WTC11 (cell line): Measurements from ENCODE around the gene RNF208. TPM values are rescaled to one million over a fixed set of nuclear protein-coding genes. Genes with fewer than 3 reads are reported as not detected.

Experiments used
- ATAC-seq: fragments of 200-7000 bp; cut with Tn5 transposase; 2 replicates; pipeline ENCODE4 v1.10.0; 2021; ENCODE audit warnings: mild to moderate bottlenecking, moderate library complexity
- CTCF ChIA-PET: fragments of 300-600 bp; sonication (Branson Sonifier 250); formaldehyde crosslinking; loops from one replicate; lab custom pipeline; 2021; ENCODE audit warnings: antibody characterized with exemption; lab: Charles Lee
- POLR2A ChIA-PET: fragments of 350-600 bp; sonication (Branson Sonifier 250); formaldehyde crosslinking; loops from one replicate; lab custom pipeline; 2021; ENCODE audit warnings: antibody characterized with exemption; lab: Charles Lee
- DNase-seq: peaks from one replicate; pipeline ENCODE4 v3.0.0; 2021; ENCODE audit warnings: low spot score
- H3K27ac Mint-ChIP-seq: 2 replicates; pipeline ENCODE4 v1.8.0; 2021; ENCODE audit warnings: mixed read lengths
- H3K27me3 Mint-ChIP-seq: 2 replicates; pipeline ENCODE4 v1.8.0; 2021; ENCODE audit warnings: low read depth, mild to moderate bottlenecking, moderate library complexity, mixed read lengths
- H3K36me3 Mint-ChIP-seq: 2 replicates; pipeline ENCODE4 v1.8.0; 2021; ENCODE audit warnings: mixed read lengths
- H3K4me1 Mint-ChIP-seq: 2 replicates; pipeline ENCODE4 v1.8.0; 2022; ENCODE audit warnings: mixed read lengths
- H3K4me3 Mint-ChIP-seq: 2 replicates; pipeline ENCODE4 v1.8.0; 2021; ENCODE audit warnings: mild to moderate bottlenecking, moderate library complexity, mixed read lengths
- H3K9me3 Mint-ChIP-seq: 2 replicates; pipeline ENCODE4 v1.8.0; 2021; ENCODE audit warnings: mixed read lengths
- IRF2 ChIP-seq: sonication (generic); formaldehyde crosslinking; IDR thresholded peaks from 2 replicates; pipeline ENCODE4 v1.8.0; 2022; ENCODE audit warnings: low read depth, missing genetic modification reagents, borderline replicate concordance
- JAZF1 ChIP-seq: fragments of 250-450 bp; sonication (Bioruptor Pico); IDR thresholded peaks from 2 replicates; pipeline ENCODE4 v1.9.0; 2021; ENCODE audit warnings: moderate library complexity, mild to moderate bottlenecking, inconsistent platforms
- NR2C2 ChIP-seq: sonication (generic); formaldehyde crosslinking; IDR thresholded peaks from 2 replicates; pipeline ENCODE4 v1.8.0; 2022; ENCODE audit warnings: mild to moderate bottlenecking, missing genetic modification reagents
- SMAD4 ChIP-seq: sonication (generic); formaldehyde crosslinking; IDR thresholded peaks from 2 replicates; pipeline ENCODE4 v1.8.0; 2022; ENCODE audit warnings: mild to moderate bottlenecking, missing genetic modification reagents
- SOX15 ChIP-seq: fragments of 250-450 bp; sonication (Bioruptor Pico); IDR thresholded peaks from 2 replicates; pipeline ENCODE4 v1.9.0; 2021; ENCODE audit warnings: mild to moderate bottlenecking
- TEAD4 ChIP-seq: sonication (generic); formaldehyde crosslinking; IDR thresholded peaks from 2 replicates; pipeline ENCODE4 v1.8.0; 2022; ENCODE audit warnings: mild to moderate bottlenecking, missing genetic modification reagents
- TP53 ChIP-seq: sonication (generic); formaldehyde crosslinking; IDR thresholded peaks from 2 replicates; pipeline ENCODE4 v1.8.1; 2023; ENCODE audit warnings: mild to moderate bottlenecking, missing genetic modification reagents
- total RNA-seq: library from RNA; stranded (reverse); gene quantifications from 3 replicates; pipeline ENCODE4 v1.2.3, GENCODE V29; 2021
- TF ChIP-seq, protein P1 (sequence below): sonication (generic); formaldehyde crosslinking; IDR thresholded peaks from 2 replicates; pipeline ENCODE4 v1.8.0; 2022; ENCODE audit warnings: mild to moderate bottlenecking, missing genetic modification reagents
- TF ChIP-seq, protein P2 (sequence below): sonication (generic); formaldehyde crosslinking; IDR thresholded peaks from 2 replicates; pipeline ENCODE4 v1.8.1; 2022; ENCODE audit warnings: mild to moderate bottlenecking, missing genetic modification reagents, moderate library complexity, borderline replicate concordance
- TF ChIP-seq, protein P3 (sequence below): fragments of 250-450 bp; sonication (Bioruptor Pico); conservative IDR thresholded peaks from 2 replicates; pipeline ENCODE4 v1.9.0; 2021; ENCODE audit warnings: mild to moderate bottlenecking
- TF ChIP-seq, protein P4 (sequence below): fragments of 250-450 bp; sonication (Bioruptor Pico); IDR thresholded peaks from 2 replicates; pipeline ENCODE4 v1.9.0; 2021; ENCODE audit warnings: mild to moderate bottlenecking
- TF ChIP-seq, protein P5 (sequence below): sonication (generic); formaldehyde crosslinking; IDR thresholded peaks from 2 replicates; pipeline ENCODE4 v1.8.1; 2023; ENCODE audit warnings: mild to moderate bottlenecking, missing genetic modification reagents
- TF ChIP-seq, protein P6 (sequence below): sonication (generic); formaldehyde crosslinking; IDR thresholded peaks from 2 replicates; pipeline ENCODE4 v1.8.1; 2023; ENCODE audit warnings: mild to moderate bottlenecking, missing genetic modification reagents, borderline replicate concordance
- TF ChIP-seq, protein P7 (sequence below): fragments of 250-450 bp; sonication (Bioruptor Pico); IDR thresholded peaks from 2 replicates; pipeline ENCODE4 v1.8.0; 2021; ENCODE audit warnings: mild to moderate bottlenecking
- TF ChIP-seq, protein P8 (sequence below): sonication (generic); formaldehyde crosslinking; conservative IDR thresholded peaks from 2 replicates; pipeline ENCODE4 v1.8.1; 2022; ENCODE audit warnings: mild to moderate bottlenecking, missing genetic modification reagents

The RNF208 gene
- total RNA-seq, 1 experiment from 2014 or later = 14.8 TPM

DNA sequence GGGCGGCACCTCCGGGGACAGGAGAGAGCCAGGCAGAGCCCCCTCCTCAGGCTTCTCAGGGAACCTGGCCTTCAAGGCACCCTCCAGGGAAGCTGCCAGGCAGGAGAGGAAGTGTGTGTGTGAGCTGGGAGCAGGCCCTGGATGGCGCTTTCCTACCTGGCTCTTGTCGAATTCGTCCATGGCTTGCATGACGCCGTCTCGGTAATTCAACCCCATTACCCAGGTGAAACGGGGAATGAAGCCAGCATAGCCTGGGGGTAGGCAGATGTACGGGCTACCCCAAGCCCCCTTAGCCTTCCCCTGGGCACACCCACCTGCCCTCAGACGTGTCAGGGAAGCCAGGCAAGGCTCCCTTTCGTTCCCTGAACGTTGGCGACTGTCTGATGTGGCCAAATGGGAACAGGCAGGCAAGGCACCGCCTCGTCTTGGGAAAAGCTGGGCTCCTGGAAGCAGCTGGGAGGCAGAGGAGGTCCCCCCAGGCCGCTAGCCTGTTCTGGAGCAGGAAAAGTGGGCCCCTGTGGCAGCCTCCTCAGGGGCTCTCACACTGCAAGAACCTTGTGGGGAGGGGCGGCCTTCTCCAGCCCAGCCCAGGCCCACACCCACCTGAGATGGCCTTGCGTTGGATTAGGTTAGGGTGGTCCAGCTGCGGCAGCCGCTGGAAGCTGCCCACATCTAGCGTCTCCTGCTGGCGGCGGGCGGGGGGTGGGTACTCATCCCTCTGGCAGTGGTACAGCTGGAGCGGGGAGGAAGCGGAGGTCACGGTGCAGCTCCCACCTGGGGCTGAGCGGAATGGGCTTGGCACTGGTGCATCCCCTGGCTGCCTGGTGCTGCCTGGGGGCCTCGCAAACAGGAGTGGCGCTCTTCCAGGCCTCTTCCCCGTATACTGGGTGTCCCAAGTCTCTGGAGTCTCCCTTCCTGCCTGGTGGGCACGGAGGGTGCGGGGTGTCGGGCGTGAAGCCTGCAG, 22.7 kb upstream of the RNF208 start:
- peaks cover 28% of the 10 kb centered on the region for H3K4me1 Mint-ChIP-seq
- peak; percentile 2 for ATAC-seq
- H3K4me3 Mint-ChIP-seq = peak overlapping the region; percentile 81
- peaks cover 20% of the 10 kb centered on the region for H3K36me3 Mint-ChIP-seq
- TF ChIP-seq, protein P1, sequence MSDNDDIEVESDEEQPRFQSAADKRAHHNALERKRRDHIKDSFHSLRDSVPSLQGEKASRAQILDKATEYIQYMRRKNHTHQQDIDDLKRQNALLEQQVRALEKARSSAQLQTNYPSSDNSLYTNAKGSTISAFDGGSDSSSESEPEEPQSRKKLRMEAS (CRISPR knock-in tag) = peak; percentile 38; the same call in 1 of the 2 replicates
- TF ChIP-seq NR2C2 (CRISPR knock-in tag) = no peak
- TF ChIP-seq SMAD4 (CRISPR knock-in tag) = 0 out of 2 replicates have a peak, but pooled peaks have one; percentile 13
- H3K9me3 Mint-ChIP-seq = no peaks in the 10 kb centered on the region
- peaks cover 4% of the 10 kb centered on the region for H3K27me3 Mint-ChIP-seq
- ChIA-PET CTCF (interaction anchor here (0.5 to 5.9 kb wide), 23 partner anchors 8 to 215 kb away, joined by 3 to 46 read pairs (median 4); partner anchors contain the start of genes NELFB, RNF224, SAPCD2 and TOR4A), POLR2A (interaction anchor here (0.5 to 2.1 kb wide), 4 partner anchors 10 to 42 kb away, joined by 3 to 9 read pairs (median 4); partner anchors contain the start of gene TOR4A)
- peak overlapping the region; percentile 70 for H3K27ac Mint-ChIP-seq
- DNase-seq = peak; percentile 33

DNA sequence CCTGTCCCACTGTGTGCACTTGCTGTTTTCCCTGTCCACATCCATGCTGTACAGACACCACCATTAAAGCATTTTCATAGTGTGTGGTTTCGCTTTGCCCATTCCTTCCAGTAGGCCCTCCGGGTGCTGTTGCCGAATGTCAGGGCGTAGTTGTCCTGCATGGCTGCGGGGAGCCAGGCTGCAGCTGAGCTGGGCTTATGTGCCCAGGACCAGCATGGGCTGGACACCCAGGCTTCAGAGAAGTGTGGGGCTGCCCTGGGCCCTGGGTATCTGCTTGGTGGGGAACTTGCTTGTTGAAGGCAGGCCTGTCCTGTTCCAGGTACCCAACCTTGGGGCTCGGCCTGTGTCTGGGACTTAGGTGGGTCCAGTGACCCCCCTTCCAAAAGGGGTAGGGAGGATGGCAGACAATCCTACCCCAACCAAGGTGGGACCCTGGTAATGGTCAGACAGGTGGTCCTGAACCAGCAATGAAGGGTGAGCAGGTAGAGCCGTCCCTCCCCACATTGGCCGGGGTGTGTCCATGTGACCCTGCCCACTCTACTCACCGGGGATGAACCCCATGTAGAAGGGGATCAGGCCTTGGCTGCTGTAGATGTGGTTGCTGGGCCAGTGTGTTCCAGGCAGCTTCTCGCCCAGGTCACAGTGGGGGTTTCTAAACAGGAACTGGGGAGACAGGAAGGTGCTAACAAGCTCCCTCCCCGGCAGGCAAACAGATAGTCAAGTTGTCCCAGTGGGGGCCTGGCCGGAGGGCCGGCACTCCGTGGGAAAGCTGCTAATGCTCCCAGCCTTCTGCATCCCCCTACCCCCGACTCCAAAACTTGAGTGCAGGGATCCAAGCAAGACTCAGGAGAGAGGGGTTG, 21.8 kb upstream of the RNF208 start:
- CTCF ChIA-PET = interaction anchor here (0.6 to 2.3 kb wide), 15 partner anchors 9 to 214 kb away, joined by 3 to 12 read pairs (median 4); partner anchors contain the start of genes NELFB, RNF224, SAPCD2 and TOR4A
- Mint-ChIP-seq H3K4me1 (peaks cover 31% of the 10 kb centered on the region), H3K36me3 (peaks cover 20% of the 10 kb centered on the region), H3K27ac (peak overlapping the region; percentile 70), H3K9me3 (no peaks in the 10 kb centered on the region), H3K27me3 (peaks cover 4% of the 10 kb centered on the region), H3K4me3 (peak overlapping the region; percentile 81)
- DNase-seq (no peak), ATAC-seq (no peak)
- POLR2A ChIA-PET = interaction anchor here (0.5 to 2.1 kb wide), 3 partner anchors 10 to 43 kb away, joined by 3 to 9 read pairs (median 4); no protein-coding TSS in a partner anchor
- TF ChIP-seq, protein P2, sequence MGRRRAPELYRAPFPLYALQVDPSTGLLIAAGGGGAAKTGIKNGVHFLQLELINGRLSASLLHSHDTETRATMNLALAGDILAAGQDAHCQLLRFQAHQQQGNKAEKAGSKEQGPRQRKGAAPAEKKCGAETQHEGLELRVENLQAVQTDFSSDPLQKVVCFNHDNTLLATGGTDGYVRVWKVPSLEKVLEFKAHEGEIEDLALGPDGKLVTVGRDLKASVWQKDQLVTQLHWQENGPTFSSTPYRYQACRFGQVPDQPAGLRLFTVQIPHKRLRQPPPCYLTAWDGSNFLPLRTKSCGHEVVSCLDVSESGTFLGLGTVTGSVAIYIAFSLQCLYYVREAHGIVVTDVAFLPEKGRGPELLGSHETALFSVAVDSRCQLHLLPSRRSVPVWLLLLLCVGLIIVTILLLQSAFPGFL = no peak
- no peak for TF ChIP-seq SOX15
- no peak for TF ChIP-seq JAZF1 (CRISPR knock-in tag)
- TF ChIP-seq, protein P3, sequence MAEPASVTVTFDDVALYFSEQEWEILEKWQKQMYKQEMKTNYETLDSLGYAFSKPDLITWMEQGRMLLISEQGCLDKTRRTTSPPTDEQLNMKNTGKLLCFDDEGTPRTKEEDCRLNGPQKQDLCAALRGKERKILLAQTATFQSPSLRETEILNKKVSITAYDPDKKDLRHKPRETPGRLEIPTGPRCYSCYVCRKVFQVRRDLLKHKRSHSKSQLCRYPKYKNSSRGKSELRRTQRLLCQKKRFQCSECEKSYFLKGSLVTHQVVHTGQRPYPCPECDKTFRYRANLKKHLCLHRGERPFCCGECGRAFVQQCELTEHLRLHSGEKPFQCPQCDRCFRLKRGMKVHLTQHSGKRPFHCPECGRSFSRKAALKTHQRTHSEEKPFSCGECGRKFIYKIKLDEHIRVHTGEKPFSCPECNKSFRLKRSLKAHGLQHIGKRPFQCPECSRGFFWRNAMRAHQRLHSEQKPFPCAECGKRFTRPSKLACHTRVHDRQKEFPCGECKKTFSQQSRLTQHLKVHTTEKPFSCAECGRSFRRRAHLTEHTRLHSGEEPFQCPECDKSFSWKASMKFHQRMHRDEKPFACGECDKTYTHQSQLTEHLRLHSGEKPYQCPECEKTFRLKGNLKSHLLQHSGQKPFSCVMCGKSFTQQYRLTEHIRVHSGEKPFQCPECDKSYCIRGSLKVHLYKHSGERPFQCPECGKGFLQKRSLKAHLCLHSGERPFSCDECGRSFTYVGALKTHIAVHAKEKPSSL (CRISPR knock-in tag) = no peak
- no peak for TF ChIP-seq TP53 (CRISPR knock-in tag)
- TF ChIP-seq, protein P4, sequence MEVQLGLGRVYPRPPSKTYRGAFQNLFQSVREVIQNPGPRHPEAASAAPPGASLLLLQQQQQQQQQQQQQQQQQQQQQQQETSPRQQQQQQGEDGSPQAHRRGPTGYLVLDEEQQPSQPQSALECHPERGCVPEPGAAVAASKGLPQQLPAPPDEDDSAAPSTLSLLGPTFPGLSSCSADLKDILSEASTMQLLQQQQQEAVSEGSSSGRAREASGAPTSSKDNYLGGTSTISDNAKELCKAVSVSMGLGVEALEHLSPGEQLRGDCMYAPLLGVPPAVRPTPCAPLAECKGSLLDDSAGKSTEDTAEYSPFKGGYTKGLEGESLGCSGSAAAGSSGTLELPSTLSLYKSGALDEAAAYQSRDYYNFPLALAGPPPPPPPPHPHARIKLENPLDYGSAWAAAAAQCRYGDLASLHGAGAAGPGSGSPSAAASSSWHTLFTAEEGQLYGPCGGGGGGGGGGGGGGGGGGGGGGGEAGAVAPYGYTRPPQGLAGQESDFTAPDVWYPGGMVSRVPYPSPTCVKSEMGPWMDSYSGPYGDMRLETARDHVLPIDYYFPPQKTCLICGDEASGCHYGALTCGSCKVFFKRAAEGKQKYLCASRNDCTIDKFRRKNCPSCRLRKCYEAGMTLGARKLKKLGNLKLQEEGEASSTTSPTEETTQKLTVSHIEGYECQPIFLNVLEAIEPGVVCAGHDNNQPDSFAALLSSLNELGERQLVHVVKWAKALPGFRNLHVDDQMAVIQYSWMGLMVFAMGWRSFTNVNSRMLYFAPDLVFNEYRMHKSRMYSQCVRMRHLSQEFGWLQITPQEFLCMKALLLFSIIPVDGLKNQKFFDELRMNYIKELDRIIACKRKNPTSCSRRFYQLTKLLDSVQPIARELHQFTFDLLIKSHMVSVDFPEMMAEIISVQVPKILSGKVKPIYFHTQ = no peak
- TF ChIP-seq, protein P5, sequence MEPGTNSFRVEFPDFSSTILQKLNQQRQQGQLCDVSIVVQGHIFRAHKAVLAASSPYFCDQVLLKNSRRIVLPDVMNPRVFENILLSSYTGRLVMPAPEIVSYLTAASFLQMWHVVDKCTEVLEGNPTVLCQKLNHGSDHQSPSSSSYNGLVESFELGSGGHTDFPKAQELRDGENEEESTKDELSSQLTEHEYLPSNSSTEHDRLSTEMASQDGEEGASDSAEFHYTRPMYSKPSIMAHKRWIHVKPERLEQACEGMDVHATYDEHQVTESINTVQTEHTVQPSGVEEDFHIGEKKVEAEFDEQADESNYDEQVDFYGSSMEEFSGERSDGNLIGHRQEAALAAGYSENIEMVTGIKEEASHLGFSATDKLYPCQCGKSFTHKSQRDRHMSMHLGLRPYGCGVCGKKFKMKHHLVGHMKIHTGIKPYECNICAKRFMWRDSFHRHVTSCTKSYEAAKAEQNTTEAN (CRISPR knock-in tag) = 0 out of 2 replicates have a peak, but pooled peaks have one; percentile 47
- no peak for TF ChIP-seq IRF2
- TF ChIP-seq, protein P6, sequence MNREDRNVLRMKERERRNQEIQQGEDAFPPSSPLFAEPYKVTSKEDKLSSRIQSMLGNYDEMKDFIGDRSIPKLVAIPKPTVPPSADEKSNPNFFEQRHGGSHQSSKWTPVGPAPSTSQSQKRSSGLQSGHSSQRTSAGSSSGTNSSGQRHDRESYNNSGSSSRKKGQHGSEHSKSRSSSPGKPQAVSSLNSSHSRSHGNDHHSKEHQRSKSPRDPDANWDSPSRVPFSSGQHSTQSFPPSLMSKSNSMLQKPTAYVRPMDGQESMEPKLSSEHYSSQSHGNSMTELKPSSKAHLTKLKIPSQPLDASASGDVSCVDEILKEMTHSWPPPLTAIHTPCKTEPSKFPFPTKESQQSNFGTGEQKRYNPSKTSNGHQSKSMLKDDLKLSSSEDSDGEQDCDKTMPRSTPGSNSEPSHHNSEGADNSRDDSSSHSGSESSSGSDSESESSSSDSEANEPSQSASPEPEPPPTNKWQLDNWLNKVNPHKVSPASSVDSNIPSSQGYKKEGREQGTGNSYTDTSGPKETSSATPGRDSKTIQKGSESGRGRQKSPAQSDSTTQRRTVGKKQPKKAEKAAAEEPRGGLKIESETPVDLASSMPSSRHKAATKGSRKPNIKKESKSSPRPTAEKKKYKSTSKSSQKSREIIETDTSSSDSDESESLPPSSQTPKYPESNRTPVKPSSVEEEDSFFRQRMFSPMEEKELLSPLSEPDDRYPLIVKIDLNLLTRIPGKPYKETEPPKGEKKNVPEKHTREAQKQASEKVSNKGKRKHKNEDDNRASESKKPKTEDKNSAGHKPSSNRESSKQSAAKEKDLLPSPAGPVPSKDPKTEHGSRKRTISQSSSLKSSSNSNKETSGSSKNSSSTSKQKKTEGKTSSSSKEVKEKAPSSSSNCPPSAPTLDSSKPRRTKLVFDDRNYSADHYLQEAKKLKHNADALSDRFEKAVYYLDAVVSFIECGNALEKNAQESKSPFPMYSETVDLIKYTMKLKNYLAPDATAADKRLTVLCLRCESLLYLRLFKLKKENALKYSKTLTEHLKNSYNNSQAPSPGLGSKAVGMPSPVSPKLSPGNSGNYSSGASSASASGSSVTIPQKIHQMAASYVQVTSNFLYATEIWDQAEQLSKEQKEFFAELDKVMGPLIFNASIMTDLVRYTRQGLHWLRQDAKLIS (CRISPR knock-in tag) = no peak
- TF ChIP-seq, protein P7, sequence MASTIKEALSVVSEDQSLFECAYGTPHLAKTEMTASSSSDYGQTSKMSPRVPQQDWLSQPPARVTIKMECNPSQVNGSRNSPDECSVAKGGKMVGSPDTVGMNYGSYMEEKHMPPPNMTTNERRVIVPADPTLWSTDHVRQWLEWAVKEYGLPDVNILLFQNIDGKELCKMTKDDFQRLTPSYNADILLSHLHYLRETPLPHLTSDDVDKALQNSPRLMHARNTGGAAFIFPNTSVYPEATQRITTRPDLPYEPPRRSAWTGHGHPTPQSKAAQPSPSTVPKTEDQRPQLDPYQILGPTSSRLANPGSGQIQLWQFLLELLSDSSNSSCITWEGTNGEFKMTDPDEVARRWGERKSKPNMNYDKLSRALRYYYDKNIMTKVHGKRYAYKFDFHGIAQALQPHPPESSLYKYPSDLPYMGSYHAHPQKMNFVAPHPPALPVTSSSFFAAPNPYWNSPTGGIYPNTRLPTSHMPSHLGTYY (CRISPR knock-in tag) = 0 out of 2 replicates have a peak, but pooled peaks have one; percentile 53
- TF ChIP-seq, protein P8, sequence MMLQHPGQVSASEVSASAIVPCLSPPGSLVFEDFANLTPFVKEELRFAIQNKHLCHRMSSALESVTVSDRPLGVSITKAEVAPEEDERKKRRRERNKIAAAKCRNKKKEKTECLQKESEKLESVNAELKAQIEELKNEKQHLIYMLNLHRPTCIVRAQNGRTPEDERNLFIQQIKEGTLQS (CRISPR knock-in tag) = no peak
- no peak for TF ChIP-seq TEAD4 (CRISPR knock-in tag)
